Cardiac septum (tissue), 1 donor: ENCODE results near the gene CDH23. TPM values are rescaled to one million over a fixed set of nuclear protein-coding genes. Genes with fewer than 3 reads are reported as not detected.

ENCODE experiments used
- DNase-seq: peaks from one replicate; pipeline ENCODE4 v3.0.0-alpha.2; 2020; ENCODE audit warnings: low spot score
- intact Hi-C: fragments of 100-400 bp; cut with DNase I; formaldehyde crosslinking; loops from one replicate; pipeline ENCODE4 v1.14.0; 2022
- total RNA-seq: library from RNA; stranded (reverse); fragmentation: NEBNext Ultra II Directional; extraction: Animal tissue kit (Norgen Biotek cat#: 25700); gene quantifications from one replicate; pipeline ENCODE4 v1.2.1, GENCODE V29; 2021
- donor health status: DM: no; HTN: no; CAD: no.

The CDH23 gene
- total RNA-seq, 1 donor from 2014 or later: 9.3 TPM

- DNase-seq: no peak
- intact Hi-C loops: no loop called here
Observed at GRCh38 chr10:71580415-71580814, 183.7 kb downstream of the CDH23 start.

GRCh38 chr10:71580926-71581325, 184.2 kb downstream of the CDH23 start:
- intact Hi-C loops: no loop called here
- DNase-seq: no peak

GRCh38 chr10:71581376-71581775, 184.7 kb downstream of the CDH23 start:
- intact Hi-C loops: no loop called here
- no peak for DNase-seq

GRCh38 chr10:71582019-71582418, 185.3 kb downstream of the CDH23 start:
- DNase-seq: no peak
- intact Hi-C loops: no loop called here

- DNase-seq: no peak
- intact Hi-C loops: no loop called here
Observed at GRCh38 chr10:71582506-71583475, 186.1 kb downstream of the CDH23 start.

GRCh38 chr10:71584461-71584860, 187.7 kb downstream of the CDH23 start:
- intact Hi-C loops: no loop called here
- DNase-seq: no peak

GRCh38 chr10:71584902-71585563, 188.3 kb downstream of the CDH23 start:
- intact Hi-C loops: no loop called here
- DNase-seq: no peak

- DNase-seq: no peak
- intact Hi-C loops: no loop called here
Observed at GRCh38 chr10:71585564-71586290, 189.0 kb downstream of the CDH23 start.

GRCh38 chr10:71587941-71588573, 191.3 kb downstream of the CDH23 start:
- intact Hi-C loops: no loop called here
- DNase-seq: no peak

GRCh38 chr10:71588685-71589084, 192.0 kb downstream of the CDH23 start:
- intact Hi-C loops: no loop called here
- no peak for DNase-seq

GRCh38 chr10:71589617-71590551, 193.2 kb downstream of the CDH23 start:
- intact Hi-C loops: no loop called here

GRCh38 chr10:71590781-71591350, 194.1 kb downstream of the CDH23 start:
- intact Hi-C loops: no loop called here
- no peak for DNase-seq

More at GRCh38 chr10:71589617-71590551, 193.2 kb downstream of the CDH23 start:
- DNase-seq: no peak

- no peak for DNase-seq
- intact Hi-C loops: no loop called here
Observed at GRCh38 chr10:71594934-71595571, 198.3 kb downstream of the CDH23 start.

GRCh38 chr10:71595649-71596048, 198.9 kb downstream of the CDH23 start:
- intact Hi-C loops: no loop called here
- DNase-seq: no peak

- no peak for DNase-seq
- intact Hi-C loops: no loop called here
Observed at GRCh38 chr10:71596127-71596526, 199.4 kb downstream of the CDH23 start.

- intact Hi-C loops: no loop called here
- no peak for DNase-seq
Observed at GRCh38 chr10:71596759-71597158, 200.0 kb downstream of the CDH23 start.

GRCh38 chr10:71597821-71598498, 201.2 kb downstream of the CDH23 start:
- intact Hi-C loops: no loop called here

More at GRCh38 chr10:71597821-71598498, 201.2 kb downstream of the CDH23 start:
- DNase-seq: no peak
